A673 (cell line): ENCODE data around the gene APOBEC3C.

Experiments
- CTCF ChIP-seq: fragments of 300-800, 200-600 bp; sonication (generic); conservative IDR thresholded peaks from 2 replicates; pipeline ENCODE4 v1.5.1; 2017; ENCODE audit warnings: low read depth, mild to moderate bottlenecking, antibody characterized with exemption, low read length, moderate library complexity, mixed read lengths
- EZH2 ChIP-seq: fragments of 200-600 bp; sonication (generic); IDR thresholded peaks from 2 replicates; pipeline ENCODE4 v1.6.1; 2017; ENCODE audit warnings: borderline replicate concordance, low read depth, mild to moderate bottlenecking, mixed read lengths, antibody characterized with exemption, low read length; ENCODE audit not compliant: poor library complexity, severe bottlenecking

DNA sequence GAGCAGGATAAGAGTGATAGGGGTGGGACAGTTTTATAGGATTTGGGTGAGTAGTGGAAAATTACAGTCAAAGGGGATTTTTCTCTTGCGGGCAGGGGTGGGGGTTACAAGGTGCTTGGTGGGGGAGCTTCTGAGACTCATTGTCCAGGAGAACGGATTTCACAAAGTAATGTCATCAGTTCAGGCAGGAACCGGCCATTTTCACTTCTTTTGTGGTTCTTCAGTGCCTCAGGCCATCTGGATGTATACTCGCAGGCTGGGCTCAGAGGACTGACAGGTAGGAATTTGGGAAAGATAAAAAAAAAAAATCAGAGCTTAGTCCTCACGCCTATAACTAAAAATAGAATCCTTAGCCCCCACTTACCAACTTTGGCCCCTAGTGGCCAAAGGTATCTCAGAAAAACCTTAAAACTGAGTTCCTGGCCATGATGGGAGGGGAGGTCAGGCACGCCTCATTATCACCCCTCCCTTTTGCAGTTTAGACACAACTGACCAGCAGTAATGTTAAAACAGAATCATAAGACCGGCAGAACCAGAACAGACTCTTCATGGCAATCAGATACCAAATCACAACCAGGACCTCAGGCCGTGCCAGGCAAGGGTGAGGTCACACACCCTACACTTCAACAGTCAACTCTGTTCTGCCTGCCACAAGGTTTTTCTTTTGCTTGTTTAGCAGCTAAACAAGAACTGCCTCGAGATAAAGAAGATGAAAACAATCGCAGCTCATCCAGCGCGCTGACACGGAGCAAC, 54.2 kb downstream of the APOBEC3C start:
- TF ChIP-seq CTCF, result no peak
- TF ChIP-seq EZH2, result no peak
